ENCODE data around the gene CALB2.
"Not testable (repeated sequence)": the region's sequence is repeated elsewhere in the genome, so short reads cannot be mapped to it uniquely, and the experiment has no call there.

Gene CALB2, protein sequence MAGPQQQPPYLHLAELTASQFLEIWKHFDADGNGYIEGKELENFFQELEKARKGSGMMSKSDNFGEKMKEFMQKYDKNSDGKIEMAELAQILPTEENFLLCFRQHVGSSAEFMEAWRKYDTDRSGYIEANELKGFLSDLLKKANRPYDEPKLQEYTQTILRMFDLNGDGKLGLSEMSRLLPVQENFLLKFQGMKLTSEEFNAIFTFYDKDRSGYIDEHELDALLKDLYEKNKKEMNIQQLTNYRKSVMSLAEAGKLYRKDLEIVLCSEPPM

DNA sequence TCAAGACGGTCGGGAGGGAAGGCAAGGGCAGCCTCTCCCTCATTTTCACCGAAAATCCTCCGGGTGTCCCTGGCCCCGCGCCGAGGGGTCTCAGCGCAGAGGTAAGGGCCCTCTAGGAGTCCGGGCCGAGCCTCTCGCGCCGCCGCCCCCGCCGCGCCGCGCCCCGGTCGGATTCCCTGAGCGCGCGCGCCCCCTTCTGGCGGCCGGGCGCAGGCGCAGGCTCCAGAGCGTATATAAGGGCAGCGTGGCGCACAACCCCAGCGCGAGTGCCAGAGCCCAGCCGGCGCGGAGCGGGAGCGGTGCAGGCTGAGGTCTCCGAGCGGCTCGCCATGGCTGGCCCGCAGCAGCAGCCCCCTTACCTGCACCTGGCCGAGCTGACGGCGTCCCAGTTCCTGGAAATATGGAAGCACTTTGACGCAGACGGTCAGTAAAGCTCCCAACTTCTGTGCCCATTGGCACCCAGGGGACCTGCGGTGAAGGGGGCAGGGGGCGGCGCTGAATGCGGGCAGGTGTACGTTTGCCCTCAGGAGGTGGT lies at the start of gene CALB2:
TSS of gene CALB2 (plus strand) at position 260 of the 535 bp plus-strand sequence. CDS start at position 330, 70 bp downstream.
- peak within 1 kb of the TSS; percentile 16; the same call in 1 of the 2 replicates for H3K4me3 ChIP-seq (ENCODE audit: low read depth, low read length)
- TF ChIP-seq, protein P1, sequence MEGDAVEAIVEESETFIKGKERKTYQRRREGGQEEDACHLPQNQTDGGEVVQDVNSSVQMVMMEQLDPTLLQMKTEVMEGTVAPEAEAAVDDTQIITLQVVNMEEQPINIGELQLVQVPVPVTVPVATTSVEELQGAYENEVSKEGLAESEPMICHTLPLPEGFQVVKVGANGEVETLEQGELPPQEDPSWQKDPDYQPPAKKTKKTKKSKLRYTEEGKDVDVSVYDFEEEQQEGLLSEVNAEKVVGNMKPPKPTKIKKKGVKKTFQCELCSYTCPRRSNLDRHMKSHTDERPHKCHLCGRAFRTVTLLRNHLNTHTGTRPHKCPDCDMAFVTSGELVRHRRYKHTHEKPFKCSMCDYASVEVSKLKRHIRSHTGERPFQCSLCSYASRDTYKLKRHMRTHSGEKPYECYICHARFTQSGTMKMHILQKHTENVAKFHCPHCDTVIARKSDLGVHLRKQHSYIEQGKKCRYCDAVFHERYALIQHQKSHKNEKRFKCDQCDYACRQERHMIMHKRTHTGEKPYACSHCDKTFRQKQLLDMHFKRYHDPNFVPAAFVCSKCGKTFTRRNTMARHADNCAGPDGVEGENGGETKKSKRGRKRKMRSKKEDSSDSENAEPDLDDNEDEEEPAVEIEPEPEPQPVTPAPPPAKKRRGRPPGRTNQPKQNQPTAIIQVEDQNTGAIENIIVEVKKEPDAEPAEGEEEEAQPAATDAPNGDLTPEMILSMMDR (IDR thresholded peaks at IDR 0.05; ENCODE audit: control insufficient read depth, extremely low read depth, insufficient read depth), result peak; percentile 97

DNA sequence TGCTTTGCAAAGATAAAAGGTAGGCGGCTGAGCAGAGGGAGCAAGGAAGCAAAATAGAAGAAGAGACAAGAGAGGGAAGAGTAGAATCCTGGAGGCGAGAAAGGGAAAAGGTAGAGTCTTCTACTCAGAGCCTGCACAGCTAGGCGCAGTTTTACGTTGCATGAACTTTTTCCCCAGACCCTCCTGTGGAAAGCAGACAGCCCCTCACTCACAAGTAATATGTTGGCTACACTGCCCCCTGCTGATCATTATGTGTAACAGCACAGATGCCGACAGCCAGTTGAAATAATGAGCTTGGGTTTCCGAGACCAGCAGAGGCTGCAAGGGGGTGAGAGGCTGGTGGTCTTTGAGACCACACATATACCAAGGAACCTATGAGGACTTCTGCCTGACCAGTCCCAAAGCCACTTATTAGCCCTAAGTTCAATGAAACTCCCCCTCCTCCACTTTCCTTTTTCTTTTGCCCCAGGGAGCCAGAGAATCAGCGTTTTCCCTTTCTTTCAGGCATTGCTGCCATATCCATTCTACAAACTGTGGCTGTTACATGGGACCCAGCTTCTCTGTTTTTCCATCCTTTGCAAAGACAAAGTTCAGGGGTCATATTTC lies 46.9 kb upstream of the CALB2 start:
- no peak overlapping the region for H3K4me3 ChIP-seq (ENCODE audit: low read depth, low read length)
- TF ChIP-seq, protein P1 (IDR thresholded peaks at IDR 0.05; ENCODE audit: control insufficient read depth, extremely low read depth, insufficient read depth), result peak; percentile 94
- DNase-seq (ENCODE audit: low read depth), result no peak

More for the DNA sequence above, at the start of gene CALB2:
- DNase-seq (ENCODE audit: low read depth), result no peak

DNA sequence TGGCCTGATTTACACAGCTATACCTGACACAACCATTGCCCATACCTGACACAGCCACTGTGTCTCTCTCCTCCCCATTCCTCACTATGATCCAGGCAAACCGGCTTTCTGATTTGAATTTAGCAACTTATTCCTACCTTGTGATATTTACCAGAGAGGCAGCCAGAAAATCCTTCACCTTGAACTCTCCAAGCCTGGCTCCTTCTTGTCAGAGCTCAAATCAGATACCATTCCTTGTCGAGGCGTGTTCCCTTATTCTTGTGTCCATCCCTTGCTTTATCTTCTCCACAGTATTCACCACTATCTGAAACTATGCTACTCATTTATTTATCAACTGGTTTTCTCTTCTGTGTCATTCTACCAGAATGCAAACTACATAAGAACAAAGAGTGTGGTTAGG lies 44.9 kb upstream of the CALB2 start:
- H3K4me3 ChIP-seq (ENCODE audit: low read depth, low read length); DNase-seq (ENCODE audit: low read depth): not testable (repeated sequence)

DNA sequence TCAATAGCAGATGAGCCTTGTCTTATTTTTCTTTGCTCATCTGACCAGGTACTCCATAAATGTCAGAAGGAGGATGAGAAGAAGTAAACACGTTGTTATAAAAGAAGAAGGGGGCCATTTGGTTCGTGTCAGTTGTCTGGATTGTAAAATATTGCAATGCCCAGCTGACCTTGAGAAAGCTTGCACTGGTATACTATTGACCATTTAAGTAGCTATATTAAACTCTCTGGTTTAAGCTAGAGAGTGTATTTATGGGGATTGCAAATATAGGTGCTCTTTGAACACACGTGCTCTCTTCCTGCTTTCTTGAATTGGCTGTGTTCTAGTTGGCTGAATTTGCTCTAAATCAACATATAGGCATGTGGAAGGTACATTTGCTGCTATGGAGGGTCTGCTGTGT lies 43.3 kb upstream of the CALB2 start:
- TF ChIP-seq, protein P1 (IDR thresholded peaks at IDR 0.05; ENCODE audit: control insufficient read depth, extremely low read depth, insufficient read depth), result no peak
- H3K4me3 ChIP-seq (ENCODE audit: low read depth, low read length), result no peak overlapping the region
- no peak for DNase-seq (ENCODE audit: low read depth)

DNA sequence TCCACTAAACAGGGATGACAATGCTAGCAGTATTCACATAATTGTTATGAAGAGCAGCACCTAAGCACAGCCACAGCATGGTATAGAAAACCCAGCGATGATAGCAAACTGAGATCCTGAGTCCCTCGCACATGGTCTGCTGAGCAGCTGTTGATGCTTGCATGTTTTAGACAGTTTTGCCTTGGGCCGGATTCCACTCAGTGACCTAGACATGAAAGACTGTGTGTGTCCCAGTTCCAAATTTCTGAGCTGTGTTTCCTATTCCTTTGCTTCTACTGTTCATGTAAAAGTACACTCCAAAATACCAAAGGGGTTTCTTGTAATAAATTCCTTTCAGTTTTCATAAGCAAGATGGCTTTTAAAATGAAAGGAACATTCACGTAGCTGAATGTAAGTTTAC lies 38.5 kb upstream of the CALB2 start:
- no peak overlapping the region for H3K4me3 ChIP-seq (ENCODE audit: low read depth, low read length)
- DNase-seq (ENCODE audit: low read depth), result no peak
- TF ChIP-seq, protein P1 (IDR thresholded peaks at IDR 0.05; ENCODE audit: control insufficient read depth, extremely low read depth, insufficient read depth), result no peak

DNA sequence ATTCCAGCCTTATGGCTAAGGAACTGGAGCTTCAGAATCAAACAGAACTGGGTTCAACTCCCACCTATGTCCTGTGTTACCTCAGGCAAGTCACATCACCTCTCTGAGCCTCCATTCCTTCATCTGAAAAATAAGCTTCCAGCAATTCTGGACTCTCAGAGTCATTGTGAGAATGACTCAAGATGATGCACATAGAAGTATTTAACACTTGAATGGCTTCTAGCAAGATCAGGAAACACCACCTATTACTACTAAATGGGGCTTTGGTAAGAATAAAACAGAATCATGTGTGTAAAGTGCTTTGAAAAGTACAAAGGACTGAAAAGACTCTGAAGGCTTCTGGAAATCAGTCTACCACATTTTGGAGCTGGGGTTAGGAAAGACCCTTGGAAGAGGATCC lies 30.8 kb upstream of the CALB2 start:
- no peak for DNase-seq (ENCODE audit: low read depth)
- TF ChIP-seq, protein P1 (IDR thresholded peaks at IDR 0.05; ENCODE audit: control insufficient read depth, extremely low read depth, insufficient read depth), result no peak
- no peak overlapping the region for H3K4me3 ChIP-seq (ENCODE audit: low read depth, low read length)

DNA sequence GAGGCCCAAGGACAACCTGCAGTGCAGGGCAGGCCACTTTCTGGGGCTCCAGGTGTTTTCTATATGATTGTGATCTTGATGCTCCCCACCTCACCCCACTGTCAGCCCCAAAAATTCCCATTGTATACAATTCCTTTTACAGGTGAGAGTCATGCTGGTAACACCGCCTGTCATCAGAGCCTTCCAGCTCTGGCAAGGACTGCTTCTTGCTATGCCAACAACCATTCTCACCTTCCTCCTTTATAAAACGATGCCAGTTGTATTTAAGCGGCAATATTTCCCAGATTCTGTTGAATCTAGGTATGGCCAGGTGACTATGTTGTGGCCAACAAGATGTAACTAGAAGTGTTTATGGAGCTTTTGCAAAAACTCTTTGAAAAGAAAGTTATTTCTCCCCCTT lies 30.4 kb upstream of the CALB2 start:
- TF ChIP-seq, protein P1 (IDR thresholded peaks at IDR 0.05; ENCODE audit: control insufficient read depth, extremely low read depth, insufficient read depth), result no peak
- no peak for DNase-seq (ENCODE audit: low read depth)
- no peak overlapping the region for H3K4me3 ChIP-seq (ENCODE audit: low read depth, low read length)
